ENCODE measurements around the gene NMU. TPM values are rescaled to one million over a fixed set of nuclear protein-coding genes. Genes with fewer than 3 reads are reported as not detected.

The NMU gene
- total and polyA plus RNA-seq, 9 of the 15 experiments (the other 6 are each of a cell fraction or from before 2014, with no cell fraction given), result 73.8 to 846 (median 599) TPM

GRCh38 chr4:55635741-55636655 is at the start of gene NMU (continued):
- peak; percentile 20; the same call in 1 of the 2 replicates for TF ChIP-seq REST (IDR thresholded peaks at IDR 0.05; ENCODE audit: borderline replicate concordance)
- no peak for TF ChIP-seq REST (CRISPR knock-in tag; IDR thresholded peaks at IDR 0.05; ENCODE audit: low read depth)
- peak; percentile 70 for TF ChIP-seq ZFX (CRISPR knock-in tag; IDR thresholded peaks at IDR 0.05)
- no peak for TF ChIP-seq ZNF785 (CRISPR knock-in tag; IDR thresholded peaks at IDR 0.05)
- TF ChIP-seq, protein P1, sequence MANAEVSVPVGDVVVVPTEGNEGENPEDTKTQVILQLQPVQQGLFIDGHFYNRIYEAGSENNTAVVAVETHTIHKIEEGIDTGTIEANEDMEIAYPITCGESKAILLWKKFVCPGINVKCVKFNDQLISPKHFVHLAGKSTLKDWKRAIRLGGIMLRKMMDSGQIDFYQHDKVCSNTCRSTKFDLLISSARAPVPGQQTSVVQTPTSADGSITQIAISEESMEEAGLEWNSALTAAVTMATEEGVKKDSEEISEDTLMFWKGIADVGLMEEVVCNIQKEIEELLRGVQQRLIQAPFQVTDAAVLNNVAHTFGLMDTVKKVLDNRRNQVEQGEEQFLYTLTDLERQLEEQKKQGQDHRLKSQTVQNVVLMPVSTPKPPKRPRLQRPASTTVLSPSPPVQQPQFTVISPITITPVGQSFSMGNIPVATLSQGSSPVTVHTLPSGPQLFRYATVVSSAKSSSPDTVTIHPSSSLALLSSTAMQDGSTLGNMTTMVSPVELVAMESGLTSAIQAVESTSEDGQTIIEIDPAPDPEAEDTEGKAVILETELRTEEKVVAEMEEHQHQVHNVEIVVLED (CRISPR knock-in tag; IDR thresholded peaks at IDR 0.05), result peak; percentile 64; the same call in 1 of the 2 replicates
- no peak for TF ChIP-seq ILK (tag; IDR thresholded peaks at IDR 0.05; ENCODE audit: borderline replicate concordance, low read depth)
- peak; percentile 71 for TF ChIP-seq MYC (IDR thresholded peaks at IDR 0.05; ENCODE audit: low read depth, low read length)
- no peak for TF ChIP-seq MYC (CRISPR knock-in tag; IDR thresholded peaks at IDR 0.05; ENCODE audit: borderline replicate concordance, low read depth)
- TF ChIP-seq, protein P2, sequence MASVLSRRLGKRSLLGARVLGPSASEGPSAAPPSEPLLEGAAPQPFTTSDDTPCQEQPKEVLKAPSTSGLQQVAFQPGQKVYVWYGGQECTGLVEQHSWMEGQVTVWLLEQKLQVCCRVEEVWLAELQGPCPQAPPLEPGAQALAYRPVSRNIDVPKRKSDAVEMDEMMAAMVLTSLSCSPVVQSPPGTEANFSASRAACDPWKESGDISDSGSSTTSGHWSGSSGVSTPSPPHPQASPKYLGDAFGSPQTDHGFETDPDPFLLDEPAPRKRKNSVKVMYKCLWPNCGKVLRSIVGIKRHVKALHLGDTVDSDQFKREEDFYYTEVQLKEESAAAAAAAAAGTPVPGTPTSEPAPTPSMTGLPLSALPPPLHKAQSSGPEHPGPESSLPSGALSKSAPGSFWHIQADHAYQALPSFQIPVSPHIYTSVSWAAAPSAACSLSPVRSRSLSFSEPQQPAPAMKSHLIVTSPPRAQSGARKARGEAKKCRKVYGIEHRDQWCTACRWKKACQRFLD (CRISPR knock-in tag; IDR thresholded peaks at IDR 0.05), result peak; percentile 48; the same call in 1 of the 2 replicates
- peak in 1 of 3 experiments; percentile 74 for TF ChIP-seq YY1 (IDR thresholded peaks at IDR 0.05; ENCODE audit: borderline replicate concordance in 1 of 3, control insufficient read depth in 1 of 3, extremely low read depth in 1 of 3, insufficient read depth in 3 of 3, insufficient read length in 1 of 3, insufficient replicate concordance in 2 of 3, low read depth in 1 of 3, low read length in 2 of 3)
- no peak for TF ChIP-seq ZNF133 (CRISPR knock-in tag; IDR thresholded peaks at IDR 0.05)

Measured in K562 (cell line).